ENCODE data around the gene MMP2. TPM values are rescaled to one million over a fixed set of nuclear protein-coding genes. Genes with fewer than 3 reads are reported as not detected.

MMP2 gene
- total and polyA plus RNA-seq, 10 of the 15 experiments (the other 5 are each of a cell fraction or from before 2014, with no cell fraction given), result 0.37 to 0.80 (median 0.59) TPM; not detected in 7

- TF ChIP-seq NBN (IDR thresholded peaks at IDR 0.05), result peak; percentile 52; the same call in 1 of the 2 replicates
- TF ChIP-seq ATF2 (IDR thresholded peaks at IDR 0.05; ENCODE audit: low read length), result no peak
- TF ChIP-seq KAT2A (conservative IDR thresholded peaks at IDR 0.05; ENCODE audit: control insufficient read depth, low read depth, low read length), result no peak
- no peak for TF ChIP-seq TAF1 (IDR thresholded peaks at IDR 0.05; ENCODE audit: borderline replicate concordance, low read depth, low read length)
- no peak for TF ChIP-seq MYC (IDR thresholded peaks at IDR 0.05; ENCODE audit: insufficient read depth, insufficient read length, insufficient replicate concordance, low read length, severe bottlenecking)
- no peak for TF ChIP-seq CUX1 (IDR thresholded peaks at IDR 0.05; ENCODE audit: insufficient replicate concordance, low read depth, low read length)
- no peak for TF ChIP-seq ELK1 (IDR thresholded peaks at IDR 0.05; ENCODE audit: low read depth, low read length)
- TF ChIP-seq PML (IDR thresholded peaks at IDR 0.05; ENCODE audit: low read length), result no peak
- no peak for TF ChIP-seq MEF2B (IDR thresholded peaks at IDR 0.05; ENCODE audit: partially characterized antibody, poor library complexity, severe bottlenecking)
- TF ChIP-seq CREM (IDR thresholded peaks at IDR 0.05; ENCODE audit: low read depth), result 0 out of 2 replicates have a peak, but pooled peaks have one; percentile 45
- TF ChIP-seq HDAC6 (IDR thresholded peaks at IDR 0.05; ENCODE audit: unreplicated experiment), result no peak
- no peak for TF ChIP-seq TCF3 (IDR thresholded peaks at IDR 0.05; ENCODE audit: borderline replicate concordance, insufficient read depth, low read depth, low read length)
- TF ChIP-seq KDM1A (IDR thresholded peaks at IDR 0.05; ENCODE audit: borderline replicate concordance), result no peak
- no peak for TF ChIP-seq YBX1 (IDR thresholded peaks at IDR 0.05)
- no peak for TF ChIP-seq SRF (IDR thresholded peaks at IDR 0.05; ENCODE audit: low read depth in 2 of 2, low read length in 2 of 2)
- no peak for TF ChIP-seq CEBPZ (IDR thresholded peaks at IDR 0.05; ENCODE audit: low read depth, low read length)
- no peak for TF ChIP-seq NR2C2 (IDR thresholded peaks at IDR 0.05; ENCODE audit: borderline replicate concordance, control insufficient read depth, insufficient read length, low read depth)
- no peak for TF ChIP-seq ZNF384 (IDR thresholded peaks at IDR 0.05; ENCODE audit: borderline replicate concordance, low read depth, low read length)
These were observed 35.3 kb upstream of the MMP2 start (continued) for GRCh38 chr16:55443434-55444346.

All from GM12878 (cell line).